Cardiac muscle cell (in vitro differentiated cells and primary cell): ENCODE measurements around the gene FABP6. TPM values are rescaled to one million over a fixed set of nuclear protein-coding genes. Genes with fewer than 3 reads are reported as not detected.

Experiments used
- DNase-seq, 2 donors: peaks; one replicate each; pipeline versions ENCODE4 v3.0.0 to v3.0.0-alpha.2; 2010 to 2017; ENCODE audit warnings: low read depth in 1 of 2, low spot score in 1 of 2
- H3K27ac ChIP-seq: fragments of 200-600 bp; sonication (generic); 2 replicates; pipeline ENCODE4 v1.5.1; 2016
- H3K27me3 ChIP-seq: fragments of 200-600 bp; sonication (generic); 2 replicates; pipeline ENCODE4 v1.6.0; 2016; ENCODE audit warnings: control low read depth
- H3K36me3 ChIP-seq: fragments of 200-600 bp; sonication (generic); 2 replicates; pipeline ENCODE4 v1.5.1; 2016; ENCODE audit warnings: control low read depth
- H3K4me1 ChIP-seq: fragments of 200-600 bp; sonication (generic); 2 replicates; pipeline ENCODE4 v1.8.1; 2017; ENCODE audit warnings: low read depth, mild to moderate bottlenecking, mixed run types
- H3K4me3 ChIP-seq: fragments of 200-600 bp; sonication (generic); 2 replicates; pipeline ENCODE4 v1.5.1; 2016; ENCODE audit warnings: mild to moderate bottlenecking
- H3K9me3 ChIP-seq: fragments of 200-600 bp; sonication (generic); 2 replicates; pipeline ENCODE4 v1.5.1; 2017; ENCODE audit warnings: low read depth, mild to moderate bottlenecking, control low read depth
- polyA plus RNA-seq: library from polyadenylated mRNA; unstranded; fragments of >200 nt; fragmentation: Nextera tagmentation; extraction: Ambion mirVana; gene quantifications from 2 replicates; pipeline ENCODE4 v1.2.1, GENCODE V29; 2016
- total RNA-seq: library from RNA; depleted of rRNA; stranded (reverse); fragments of >200 nt; gene quantifications from 2 replicates; pipeline ENCODE4 v1.2.3, GENCODE V29; 2016
- TF ChIP-seq, protein P1 (sequence below): IDR thresholded peaks from 2 replicates; pipeline ENCODE4 v1.5.1; 2012; ENCODE audit warnings: low read depth, mild to moderate bottlenecking, low read length

Gene FABP6
- total RNA-seq = not detected in 2 replicates
- 0.34 TPM in 1 of 2 replicates, not detected in the other for polyA plus RNA-seq

DNA sequence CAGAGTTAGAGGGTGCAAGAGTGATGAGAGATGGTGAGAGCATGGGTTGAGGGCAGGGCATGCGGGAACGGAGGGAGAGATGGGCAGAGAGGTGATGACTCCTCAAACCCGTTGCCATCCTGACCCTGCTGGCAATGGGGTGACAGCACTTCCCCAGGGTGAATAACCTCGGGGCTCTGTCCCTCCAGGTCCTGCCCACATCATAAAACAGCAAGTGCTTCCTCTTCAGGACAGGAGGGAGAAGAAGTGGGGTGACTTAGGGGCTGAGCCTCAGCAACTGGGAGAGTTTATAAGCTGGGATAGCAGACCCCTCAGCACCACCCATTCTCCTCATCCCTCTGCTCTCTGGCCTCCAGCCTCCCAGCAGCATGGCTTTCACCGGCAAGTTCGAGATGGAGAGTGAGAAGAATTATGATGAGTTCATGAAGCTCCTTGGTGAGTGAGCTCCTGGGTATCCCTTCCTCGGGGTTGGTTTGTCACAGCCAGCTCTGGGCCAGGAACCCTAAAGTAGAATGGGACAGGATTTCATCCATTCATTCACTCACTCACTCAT lies at the start of gene FABP6:
FABP6 (plus strand) TSS at position 317 of the 553 bp plus-strand sequence; CDS start at position 369, 52 bp downstream.
- TF ChIP-seq, protein P1, sequence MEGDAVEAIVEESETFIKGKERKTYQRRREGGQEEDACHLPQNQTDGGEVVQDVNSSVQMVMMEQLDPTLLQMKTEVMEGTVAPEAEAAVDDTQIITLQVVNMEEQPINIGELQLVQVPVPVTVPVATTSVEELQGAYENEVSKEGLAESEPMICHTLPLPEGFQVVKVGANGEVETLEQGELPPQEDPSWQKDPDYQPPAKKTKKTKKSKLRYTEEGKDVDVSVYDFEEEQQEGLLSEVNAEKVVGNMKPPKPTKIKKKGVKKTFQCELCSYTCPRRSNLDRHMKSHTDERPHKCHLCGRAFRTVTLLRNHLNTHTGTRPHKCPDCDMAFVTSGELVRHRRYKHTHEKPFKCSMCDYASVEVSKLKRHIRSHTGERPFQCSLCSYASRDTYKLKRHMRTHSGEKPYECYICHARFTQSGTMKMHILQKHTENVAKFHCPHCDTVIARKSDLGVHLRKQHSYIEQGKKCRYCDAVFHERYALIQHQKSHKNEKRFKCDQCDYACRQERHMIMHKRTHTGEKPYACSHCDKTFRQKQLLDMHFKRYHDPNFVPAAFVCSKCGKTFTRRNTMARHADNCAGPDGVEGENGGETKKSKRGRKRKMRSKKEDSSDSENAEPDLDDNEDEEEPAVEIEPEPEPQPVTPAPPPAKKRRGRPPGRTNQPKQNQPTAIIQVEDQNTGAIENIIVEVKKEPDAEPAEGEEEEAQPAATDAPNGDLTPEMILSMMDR = no peak
- no peak within 1 kb of the TSS for H3K27ac ChIP-seq

DNA sequence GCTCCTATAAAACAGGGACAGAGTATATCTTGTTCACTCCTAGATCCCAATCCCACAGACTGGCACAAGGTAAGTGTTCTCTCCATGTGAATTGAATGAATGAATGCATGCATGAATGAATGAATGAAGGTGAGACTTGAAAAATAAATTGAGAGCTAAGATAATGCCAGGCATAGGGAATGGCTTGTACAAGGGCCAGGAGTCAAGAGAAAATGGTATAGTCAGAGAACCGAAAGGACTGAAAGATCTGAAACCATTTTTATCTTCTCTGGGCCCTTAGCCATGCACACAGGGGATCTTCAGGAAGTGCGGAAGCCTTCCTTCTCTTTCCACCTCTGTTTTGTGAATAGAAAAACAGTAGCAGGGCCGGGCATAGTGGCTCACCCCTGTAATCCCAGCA lies 48.4 kb upstream of the FABP6 start:
- Histone ChIP-seq H3K27me3 (no peaks in the 10 kb centered on the region), H3K4me3 (no peak overlapping the region), H3K36me3 (no peaks in the 10 kb centered on the region), H3K9me3 (no peaks in the 10 kb centered on the region), H3K4me1 (no peaks in the 10 kb centered on the region), H3K27ac (no peak overlapping the region)
- DNase-seq = no peak
- TF ChIP-seq, protein P1 = no peak

More for the DNA sequence above, at the start of gene FABP6:
- H3K4me1 ChIP-seq = no peaks in the 10 kb centered on the region
- no peak within 1 kb of the TSS for H3K4me3 ChIP-seq
- H3K9me3 ChIP-seq = no peaks in the 10 kb centered on the region
- no peak for DNase-seq
- no peaks in the 10 kb centered on the region for H3K36me3 ChIP-seq
- no peaks in the 10 kb centered on the region for H3K27me3 ChIP-seq

GRCh38 chr5:160181965-160182622 lies 47.2 kb upstream of the FABP6 start:
- Histone ChIP-seq H3K27ac (no peak overlapping the region), H3K27me3 (no peaks in the 10 kb centered on the region), H3K9me3 (no peaks in the 10 kb centered on the region), H3K36me3 (no peaks in the 10 kb centered on the region), H3K4me3 (no peak overlapping the region), H3K4me1 (no peaks in the 10 kb centered on the region)
- DNase-seq = no peak
- TF ChIP-seq, protein P1 = no peak

GRCh38 chr5:160183075-160183474 lies 46.2 kb upstream of the FABP6 start:
- TF ChIP-seq, protein P1 = no peak
- no peak for DNase-seq
- Histone ChIP-seq H3K9me3 (no peaks in the 10 kb centered on the region), H3K4me1 (no peaks in the 10 kb centered on the region), H3K4me3 (no peak overlapping the region), H3K27ac (no peak overlapping the region), H3K36me3 (no peaks in the 10 kb centered on the region), H3K27me3 (no peaks in the 10 kb centered on the region)

- Histone ChIP-seq H3K27ac (no peak overlapping the region), H3K9me3 (no peaks in the 10 kb centered on the region), H3K4me1 (peaks cover 5% of the 10 kb centered on the region), H3K36me3 (no peaks in the 10 kb centered on the region), H3K4me3 (no peak overlapping the region), H3K27me3 (no peaks in the 10 kb centered on the region)
- no peak for DNase-seq
- TF ChIP-seq, protein P1 = no peak
Observed at GRCh38 chr5:160185626-160186360, 43.5 kb upstream of the FABP6 start.
